Gastrocnemius medialis (tissue), 4 donors: ENCODE data around the gene GRAMD2B.

Experiments used
- POLR2A ChIP-seq, 2 donors: fragments of 450-650 bp; IDR thresholded peaks; one replicate each; pipeline ENCODE4 v1.6.1; 2017; ENCODE audit warnings: antibody characterized with exemption in 2 of 2, mild to moderate bottlenecking in 2 of 2, moderate library complexity in 2 of 2
- TF ChIP-seq, protein P1 (sequence below), 5 experiments: fragments of 450-650 bp in 3 of 5; fragments of 200-600 bp in 2 of 5; sonication (generic) in 2 of 5; IDR thresholded peaks in 4 of 5; conservative IDR thresholded peaks in 1 of 5; 1 replicate in 4 of 5; 2 replicates in 1 of 5; pipeline ENCODE4 v1.5.1; 2016 to 2019; ENCODE audit warnings: antibody characterized with exemption in 5 of 5, mild to moderate bottlenecking in 3 of 5, moderate library complexity in 3 of 5

DNA sequence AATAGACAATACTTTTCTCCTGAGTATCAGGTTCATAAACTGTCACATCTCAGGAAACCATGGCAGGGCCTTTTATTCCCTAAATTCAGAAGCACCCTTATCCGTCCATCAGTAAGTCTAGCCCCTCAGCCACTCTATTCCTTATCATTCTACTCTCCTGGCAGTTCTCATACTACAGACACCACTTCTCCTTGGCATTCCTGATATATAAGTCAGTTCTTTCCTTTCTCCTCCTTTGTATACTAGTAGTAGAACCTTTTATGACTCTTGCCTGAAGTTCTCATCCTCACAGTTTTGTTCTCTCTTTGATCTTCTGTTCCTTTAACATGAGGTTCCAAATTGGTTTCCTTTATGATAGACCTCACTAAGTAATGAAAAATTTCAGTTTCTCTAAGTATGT is 29.3 kb downstream of the GRAMD2B start:
- TF ChIP-seq POLR2A (IDR thresholded peaks at IDR 0.05): no peak
- TF ChIP-seq, protein P1, sequence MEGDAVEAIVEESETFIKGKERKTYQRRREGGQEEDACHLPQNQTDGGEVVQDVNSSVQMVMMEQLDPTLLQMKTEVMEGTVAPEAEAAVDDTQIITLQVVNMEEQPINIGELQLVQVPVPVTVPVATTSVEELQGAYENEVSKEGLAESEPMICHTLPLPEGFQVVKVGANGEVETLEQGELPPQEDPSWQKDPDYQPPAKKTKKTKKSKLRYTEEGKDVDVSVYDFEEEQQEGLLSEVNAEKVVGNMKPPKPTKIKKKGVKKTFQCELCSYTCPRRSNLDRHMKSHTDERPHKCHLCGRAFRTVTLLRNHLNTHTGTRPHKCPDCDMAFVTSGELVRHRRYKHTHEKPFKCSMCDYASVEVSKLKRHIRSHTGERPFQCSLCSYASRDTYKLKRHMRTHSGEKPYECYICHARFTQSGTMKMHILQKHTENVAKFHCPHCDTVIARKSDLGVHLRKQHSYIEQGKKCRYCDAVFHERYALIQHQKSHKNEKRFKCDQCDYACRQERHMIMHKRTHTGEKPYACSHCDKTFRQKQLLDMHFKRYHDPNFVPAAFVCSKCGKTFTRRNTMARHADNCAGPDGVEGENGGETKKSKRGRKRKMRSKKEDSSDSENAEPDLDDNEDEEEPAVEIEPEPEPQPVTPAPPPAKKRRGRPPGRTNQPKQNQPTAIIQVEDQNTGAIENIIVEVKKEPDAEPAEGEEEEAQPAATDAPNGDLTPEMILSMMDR (IDR thresholded peaks at IDR 0.05 in 4 of 5, conservative IDR thresholded peaks at IDR 0.05 in 1 of 5): no peak
